Measurements from ENCODE around the gene TFDP1. TPM values are rescaled to one million over a fixed set of nuclear protein-coding genes. Genes with fewer than 3 reads are reported as not detected.

Gene TFDP1
- polyA plus RNA-seq, 1 of the 3 experiments (the other 2 are of a cell fraction): 76.7 TPM

DNA sequence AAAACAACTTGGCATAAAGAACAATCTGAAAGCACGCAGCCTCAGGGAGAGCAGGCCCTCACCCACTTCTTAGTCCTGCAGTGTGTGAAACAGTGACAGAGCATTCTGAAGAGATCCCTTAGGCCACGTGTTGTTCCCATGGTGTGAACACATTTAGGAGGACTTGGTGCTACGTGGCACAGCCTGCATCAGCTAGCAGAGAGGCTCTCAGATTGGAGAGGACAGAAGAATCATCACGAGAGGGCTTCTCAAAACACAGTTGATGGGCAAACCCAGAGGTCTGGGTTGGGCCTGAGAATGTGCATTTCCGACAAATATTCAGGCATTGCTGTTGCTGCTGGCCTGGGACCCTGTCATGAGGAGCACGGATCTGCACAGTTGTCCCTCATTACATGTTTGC lies 26.1 kb upstream of the TFDP1 start:
- Histone ChIP-seq H2AFZ (ENCODE audit: low read depth) (no peak overlapping the region), H3K79me2 (ENCODE audit: insufficient read depth) (no peaks in the 10 kb centered on the region), H3K9me3 (no peaks in the 10 kb centered on the region), H3K4me3 (ENCODE audit: low read depth in 2 of 2, low read length in 1 of 2) (no peak overlapping the region), H3K4me1 (ENCODE audit: control insufficient read depth in 1 of 2, insufficient read depth in 2 of 2, low read depth in 1 of 2, low read length in 1 of 2) (peaks cover 0 to 8% of the 10 kb centered on the region in 2 experiments; a peak in 1 of 4 replicates), H3K36me3 (replicated peaks in 1 of 2; ENCODE audit: control insufficient read depth in 1 of 2, insufficient read depth in 2 of 2, low read length in 1 of 2) (peaks cover 0 to 3% of the 10 kb centered on the region in 2 experiments), H3F3A (replicated peaks; ENCODE audit: insufficient read depth) (no peaks in the 10 kb centered on the region), H3K4me2 (no peak overlapping the region), H3K9ac (no peak overlapping the region), H4K20me1 (ENCODE audit: insufficient read depth) (no peaks in the 10 kb centered on the region), H3K9me2 (no peaks in the 10 kb centered on the region), H3K27me3 (ENCODE audit: insufficient read depth) (no peaks in the 10 kb centered on the region), H3K27ac (ENCODE audit: low read depth in 2 of 2, low read length in 1 of 2) (no peak overlapping the region)
- POLR2A ChIA-PET: no interaction called here
- 86% methylated on average over 5 of the region's 6 CpGs for WGBS (ENCODE audit: low lambda C conversion rate)
- TF ChIP-seq MXI1 (IDR thresholded peaks at IDR 0.05; ENCODE audit: low read depth, low read length) (no peak), EZH2phosphoT487 (IDR thresholded peaks at IDR 0.05; ENCODE audit: borderline replicate concordance, low read depth) (no peak), GABPA (IDR thresholded peaks at IDR 0.05; ENCODE audit: low read depth) (no peak), NRF1 (IDR thresholded peaks at IDR 0.05; ENCODE audit: low read depth, low read length) (no peak), FOSL2 (IDR thresholded peaks at IDR 0.05; ENCODE audit: borderline replicate concordance, low read depth) (no peak), SMC3 (IDR thresholded peaks at IDR 0.05; ENCODE audit: low read depth, low read length) (no peak), MEF2A (IDR thresholded peaks at IDR 0.05; ENCODE audit: borderline replicate concordance, low read depth) (no peak), CHD2 (IDR thresholded peaks at IDR 0.05; ENCODE audit: low read length, partially characterized antibody) (no peak), YY1 (IDR thresholded peaks at IDR 0.05; ENCODE audit: low read depth) (no peak), TCF12 (IDR thresholded peaks at IDR 0.05) (no peak), NFIC (IDR thresholded peaks at IDR 0.05; ENCODE audit: borderline replicate concordance) (no peak), FOXM1 (IDR thresholded peaks at IDR 0.05; ENCODE audit: low read depth) (no peak), RCOR1 (IDR thresholded peaks at IDR 0.05; ENCODE audit: low read length) (no peak)
- TF ChIP-seq, protein P1, sequence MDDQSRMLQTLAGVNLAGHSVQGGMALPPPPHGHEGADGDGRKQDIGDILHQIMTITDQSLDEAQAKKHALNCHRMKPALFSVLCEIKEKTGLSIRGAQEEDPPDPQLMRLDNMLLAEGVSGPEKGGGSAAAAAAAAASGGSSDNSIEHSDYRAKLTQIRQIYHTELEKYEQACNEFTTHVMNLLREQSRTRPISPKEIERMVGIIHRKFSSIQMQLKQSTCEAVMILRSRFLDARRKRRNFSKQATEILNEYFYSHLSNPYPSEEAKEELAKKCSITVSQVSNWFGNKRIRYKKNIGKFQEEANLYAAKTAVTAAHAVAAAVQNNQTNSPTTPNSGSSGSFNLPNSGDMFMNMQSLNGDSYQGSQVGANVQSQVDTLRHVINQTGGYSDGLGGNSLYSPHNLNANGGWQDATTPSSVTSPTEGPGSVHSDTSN (IDR thresholded peaks at IDR 0.05): no peak
- TF ChIP-seq, protein P2, sequence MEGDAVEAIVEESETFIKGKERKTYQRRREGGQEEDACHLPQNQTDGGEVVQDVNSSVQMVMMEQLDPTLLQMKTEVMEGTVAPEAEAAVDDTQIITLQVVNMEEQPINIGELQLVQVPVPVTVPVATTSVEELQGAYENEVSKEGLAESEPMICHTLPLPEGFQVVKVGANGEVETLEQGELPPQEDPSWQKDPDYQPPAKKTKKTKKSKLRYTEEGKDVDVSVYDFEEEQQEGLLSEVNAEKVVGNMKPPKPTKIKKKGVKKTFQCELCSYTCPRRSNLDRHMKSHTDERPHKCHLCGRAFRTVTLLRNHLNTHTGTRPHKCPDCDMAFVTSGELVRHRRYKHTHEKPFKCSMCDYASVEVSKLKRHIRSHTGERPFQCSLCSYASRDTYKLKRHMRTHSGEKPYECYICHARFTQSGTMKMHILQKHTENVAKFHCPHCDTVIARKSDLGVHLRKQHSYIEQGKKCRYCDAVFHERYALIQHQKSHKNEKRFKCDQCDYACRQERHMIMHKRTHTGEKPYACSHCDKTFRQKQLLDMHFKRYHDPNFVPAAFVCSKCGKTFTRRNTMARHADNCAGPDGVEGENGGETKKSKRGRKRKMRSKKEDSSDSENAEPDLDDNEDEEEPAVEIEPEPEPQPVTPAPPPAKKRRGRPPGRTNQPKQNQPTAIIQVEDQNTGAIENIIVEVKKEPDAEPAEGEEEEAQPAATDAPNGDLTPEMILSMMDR (IDR thresholded peaks at IDR 0.05): no peak
- TF ChIP-seq, protein P3, sequence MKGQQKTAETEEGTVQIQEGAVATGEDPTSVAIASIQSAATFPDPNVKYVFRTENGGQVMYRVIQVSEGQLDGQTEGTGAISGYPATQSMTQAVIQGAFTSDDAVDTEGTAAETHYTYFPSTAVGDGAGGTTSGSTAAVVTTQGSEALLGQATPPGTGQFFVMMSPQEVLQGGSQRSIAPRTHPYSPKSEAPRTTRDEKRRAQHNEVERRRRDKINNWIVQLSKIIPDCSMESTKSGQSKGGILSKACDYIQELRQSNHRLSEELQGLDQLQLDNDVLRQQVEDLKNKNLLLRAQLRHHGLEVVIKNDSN (IDR thresholded peaks at IDR 0.05; ENCODE audit: borderline replicate concordance, low read depth): no peak
- CTCF ChIA-PET: interaction anchor here (6.6 kb wide), 1 partner anchor 103 kb away, joined by 128 read pairs; the partner anchor contains the start of gene ADPRHL1
- DNase-seq: no peak

DNA sequence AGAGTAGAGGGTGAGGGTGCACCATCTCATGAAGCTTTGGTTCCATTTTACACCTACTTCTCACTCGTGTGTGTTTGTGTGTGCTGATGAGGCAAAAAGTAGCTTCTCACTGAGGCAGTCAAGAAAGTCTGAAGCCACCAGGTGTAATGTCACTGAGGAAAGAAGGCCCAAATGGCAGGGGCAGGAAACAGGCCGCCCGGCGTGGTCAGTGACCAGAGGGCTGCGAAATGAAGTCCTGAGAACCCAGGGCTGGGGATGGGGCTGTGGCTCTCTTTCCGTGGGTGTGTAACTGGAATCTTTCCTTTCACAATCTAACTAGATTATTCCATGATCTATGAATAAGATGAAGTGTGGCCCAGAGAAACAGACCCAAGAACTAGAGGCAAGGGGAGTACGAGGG lies 25.5 kb upstream of the TFDP1 start:
- POLR2A ChIA-PET: no interaction called here
- 82% methylated on average over 7 of the region's 7 CpGs for WGBS (ENCODE audit: low lambda C conversion rate)
- no peak overlapping the region for H3K27ac ChIP-seq (ENCODE audit: low read depth in 2 of 2, low read length in 1 of 2)
- CTCF ChIA-PET: interaction anchor here (0.8 to 6.6 kb wide), 2 partner anchors 10 to 104 kb away, joined by 3 to 128 read pairs; partner anchors contain the start of gene ADPRHL1
- no peak overlapping the region for H3K4me2 ChIP-seq
- H3K36me3 ChIP-seq (replicated peaks in 1 of 2; ENCODE audit: control insufficient read depth in 1 of 2, insufficient read depth in 2 of 2, low read length in 1 of 2): no peaks in the 10 kb centered on the region
- H3K4me1 ChIP-seq (ENCODE audit: control insufficient read depth in 1 of 2, insufficient read depth in 2 of 2, low read depth in 1 of 2, low read length in 1 of 2): peaks cover 0 to 8% of the 10 kb centered on the region in 2 experiments; a peak in 1 of 4 replicates
- H3K9ac ChIP-seq: no peak overlapping the region
- no peak overlapping the region for H2AFZ ChIP-seq (ENCODE audit: low read depth)
- H4K20me1 ChIP-seq (ENCODE audit: insufficient read depth): no peaks in the 10 kb centered on the region
- no peaks in the 10 kb centered on the region for H3K9me3 ChIP-seq
- DNase-seq: no peak
- H3F3A ChIP-seq (replicated peaks; ENCODE audit: insufficient read depth): no peaks in the 10 kb centered on the region
- H3K79me2 ChIP-seq (ENCODE audit: insufficient read depth): no peaks in the 10 kb centered on the region
- H3K4me3 ChIP-seq (ENCODE audit: low read depth in 2 of 2, low read length in 1 of 2): no peak overlapping the region
- no peaks in the 10 kb centered on the region for H3K9me2 ChIP-seq
- no peaks in the 10 kb centered on the region for H3K27me3 ChIP-seq (ENCODE audit: insufficient read depth)
- no peak for TF ChIP-seq TCF12 (IDR thresholded peaks at IDR 0.05)
- no peak for TF ChIP-seq FOXJ3 (CRISPR knock-in tag; IDR thresholded peaks at IDR 0.05)
- TF ChIP-seq, protein P4, sequence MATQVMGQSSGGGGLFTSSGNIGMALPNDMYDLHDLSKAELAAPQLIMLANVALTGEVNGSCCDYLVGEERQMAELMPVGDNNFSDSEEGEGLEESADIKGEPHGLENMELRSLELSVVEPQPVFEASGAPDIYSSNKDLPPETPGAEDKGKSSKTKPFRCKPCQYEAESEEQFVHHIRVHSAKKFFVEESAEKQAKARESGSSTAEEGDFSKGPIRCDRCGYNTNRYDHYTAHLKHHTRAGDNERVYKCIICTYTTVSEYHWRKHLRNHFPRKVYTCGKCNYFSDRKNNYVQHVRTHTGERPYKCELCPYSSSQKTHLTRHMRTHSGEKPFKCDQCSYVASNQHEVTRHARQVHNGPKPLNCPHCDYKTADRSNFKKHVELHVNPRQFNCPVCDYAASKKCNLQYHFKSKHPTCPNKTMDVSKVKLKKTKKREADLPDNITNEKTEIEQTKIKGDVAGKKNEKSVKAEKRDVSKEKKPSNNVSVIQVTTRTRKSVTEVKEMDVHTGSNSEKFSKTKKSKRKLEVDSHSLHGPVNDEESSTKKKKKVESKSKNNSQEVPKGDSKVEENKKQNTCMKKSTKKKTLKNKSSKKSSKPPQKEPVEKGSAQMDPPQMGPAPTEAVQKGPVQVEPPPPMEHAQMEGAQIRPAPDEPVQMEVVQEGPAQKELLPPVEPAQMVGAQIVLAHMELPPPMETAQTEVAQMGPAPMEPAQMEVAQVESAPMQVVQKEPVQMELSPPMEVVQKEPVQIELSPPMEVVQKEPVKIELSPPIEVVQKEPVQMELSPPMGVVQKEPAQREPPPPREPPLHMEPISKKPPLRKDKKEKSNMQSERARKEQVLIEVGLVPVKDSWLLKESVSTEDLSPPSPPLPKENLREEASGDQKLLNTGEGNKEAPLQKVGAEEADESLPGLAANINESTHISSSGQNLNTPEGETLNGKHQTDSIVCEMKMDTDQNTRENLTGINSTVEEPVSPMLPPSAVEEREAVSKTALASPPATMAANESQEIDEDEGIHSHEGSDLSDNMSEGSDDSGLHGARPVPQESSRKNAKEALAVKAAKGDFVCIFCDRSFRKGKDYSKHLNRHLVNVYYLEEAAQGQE (IDR thresholded peaks at IDR 0.05; ENCODE audit: low read depth, low read length): no peak
- TF ChIP-seq NFIC (IDR thresholded peaks at IDR 0.05; ENCODE audit: borderline replicate concordance): no peak
- TF ChIP-seq POLR2AphosphoS5 (IDR thresholded peaks at IDR 0.05; ENCODE audit: low read depth, low read length): no peak
- no peak for TF ChIP-seq JUND (IDR thresholded peaks at IDR 0.05)
- TF ChIP-seq TAF1 (IDR thresholded peaks at IDR 0.05; ENCODE audit: borderline replicate concordance, low read depth, low read length): no peak
- no peak for TF ChIP-seq ELF1 (IDR thresholded peaks at IDR 0.05)
- no peak for TF ChIP-seq FOSL2 (IDR thresholded peaks at IDR 0.05; ENCODE audit: borderline replicate concordance, low read depth)
- TF ChIP-seq TEAD4 (IDR thresholded peaks at IDR 0.05; ENCODE audit: borderline replicate concordance, insufficient read depth): no peak
- TF ChIP-seq RAD21 (IDR thresholded peaks at IDR 0.05; ENCODE audit: low read length): no peak

Measured in SK-N-SH (cell line).